OCI-LY7 (cell line): ENCODE data around the gene RASGRP4. TPM values are rescaled to one million over a fixed set of nuclear protein-coding genes. Genes with fewer than 3 reads are reported as not detected.

Experiments used
- BruUV-seq: library from RNA; stranded (reverse); fragments of 400-500 nt; replicated peaks from 2 replicates; lab custom pipeline; 2021; lab: Mats Ljungman, UMichigan
- CTCF ChIA-PET: fragments of 300-600 bp; sonication (Branson Sonifier 250); formaldehyde crosslinking; loops from one replicate; lab custom pipeline; 2022; ENCODE audit warnings: antibody characterized with exemption; ENCODE audit not compliant: unreplicated experiment; lab: Charles Lee
- POLR2A ChIA-PET: fragments of 300-600 bp; sonication (Branson Sonifier 250); formaldehyde crosslinking; loops from one replicate; lab custom pipeline; 2022; ENCODE audit warnings: antibody characterized with exemption; lab: Charles Lee
- DNase-seq: peaks from one replicate; pipeline ENCODE4 v3.0.0-alpha.2; 2015; ENCODE audit warnings: low spot score
- H2AFZ ChIP-seq: fragments of 200-600 bp; sonication (generic), shearing (Covaris generic); 2 replicates; pipeline ENCODE4 v1.6.1; 2014; ENCODE audit warnings: mild to moderate bottlenecking, antibody characterized with exemption, low read length, moderate library complexity
- H3K27ac ChIP-seq: fragments of 200-600 bp; sonication (generic); 2 replicates; pipeline ENCODE4 v1.5.1; 2014; ENCODE audit warnings: mixed run types, low read depth, mild to moderate bottlenecking, moderate library complexity, low read length, inconsistent platforms; ENCODE audit not compliant: poor library complexity, severe bottlenecking
- H3K36me3 ChIP-seq: fragments of 200-600 bp; sonication (generic); 2 replicates; pipeline ENCODE4 v1.6.1; 2014; ENCODE audit warnings: mild to moderate bottlenecking, antibody characterized with exemption, low read length, moderate library complexity, mixed read lengths; ENCODE audit not compliant: insufficient read depth
- H3K4me1 ChIP-seq: fragments of 200-600 bp; sonication (generic); 2 replicates; pipeline ENCODE4 v1.5.1; 2014; ENCODE audit warnings: mild to moderate bottlenecking, low read length; ENCODE audit not compliant: insufficient read depth, poor library complexity, severe bottlenecking
- H3K4me2 ChIP-seq: fragments of 200-600 bp; sonication (generic); 2 replicates; pipeline ENCODE4 v1.6.1; 2014; ENCODE audit warnings: mild to moderate bottlenecking, low read length
- H3K4me3 ChIP-seq: fragments of 200-600 bp; sonication (generic); 2 replicates; pipeline ENCODE4 v1.5.1; 2014; ENCODE audit warnings: mild to moderate bottlenecking, low read depth, low read length; ENCODE audit not compliant: poor library complexity, severe bottlenecking
- H3K79me2 ChIP-seq: fragments of 200-600 bp; sonication (generic); 2 replicates; pipeline ENCODE4 v1.6.1; 2016; ENCODE audit warnings: low read depth, mild to moderate bottlenecking, low read length, moderate library complexity, mixed read lengths; ENCODE audit not compliant: insufficient read depth
- H3K9me2 ChIP-seq: fragments of 200-600 bp; sonication (generic); 2 replicates; pipeline ENCODE4 v1.6.1; 2016; ENCODE audit warnings: mild to moderate bottlenecking, low read length, mixed read lengths; ENCODE audit not compliant: insufficient read depth
- H3K9me3 ChIP-seq: fragments of 200-600 bp; sonication (generic); 2 replicates; pipeline ENCODE4 v1.6.1; 2014; ENCODE audit warnings: mild to moderate bottlenecking, mixed run types, low read length, mixed read lengths
- H4K20me1 ChIP-seq: fragments of 200-600 bp; sonication (generic); 2 replicates; pipeline ENCODE4 v1.6.1; 2014; ENCODE audit warnings: mild to moderate bottlenecking, antibody characterized with exemption, low read length, moderate library complexity, mixed read lengths; ENCODE audit not compliant: insufficient read depth
- EZH2phosphoT487 ChIP-seq: fragments of 200-600 bp; sonication (generic); IDR thresholded peaks from 2 replicates; pipeline ENCODE4 v1.6.1; 2018; ENCODE audit warnings: low read depth, borderline replicate concordance, mild to moderate bottlenecking, mixed run types, antibody characterized with exemption, low read length, moderate library complexity, mixed read lengths
- intact Hi-C: fragments of 100-400 bp; cut with micrococcal nuclease; formaldehyde crosslinking; loops from one replicate; pipeline ENCODE4 v1.10.0; 2022; ENCODE audit not compliant: unreplicated experiment
- total RNA-seq, 2 experiments: library from RNA; depleted of rRNA in 1 of 2; stranded (reverse); fragments of >200 nt in 1 of 2; shearing (Covaris generic) in 1 of 2; gene quantifications; 2 replicates each; pipeline ENCODE4 v1.2.3, GENCODE V29; 2014 to 2022
- TF ChIP-seq, protein P1 (sequence below): fragments of 200-600 bp; sonication (generic); conservative IDR thresholded peaks from 2 replicates; pipeline ENCODE4 v1.5.1; 2014; ENCODE audit warnings: mild to moderate bottlenecking, antibody characterized with exemption, low read length, moderate library complexity, mixed read lengths

The RASGRP4 gene
- total RNA-seq, 2 experiments from 2014 or later: not detected

DNA sequence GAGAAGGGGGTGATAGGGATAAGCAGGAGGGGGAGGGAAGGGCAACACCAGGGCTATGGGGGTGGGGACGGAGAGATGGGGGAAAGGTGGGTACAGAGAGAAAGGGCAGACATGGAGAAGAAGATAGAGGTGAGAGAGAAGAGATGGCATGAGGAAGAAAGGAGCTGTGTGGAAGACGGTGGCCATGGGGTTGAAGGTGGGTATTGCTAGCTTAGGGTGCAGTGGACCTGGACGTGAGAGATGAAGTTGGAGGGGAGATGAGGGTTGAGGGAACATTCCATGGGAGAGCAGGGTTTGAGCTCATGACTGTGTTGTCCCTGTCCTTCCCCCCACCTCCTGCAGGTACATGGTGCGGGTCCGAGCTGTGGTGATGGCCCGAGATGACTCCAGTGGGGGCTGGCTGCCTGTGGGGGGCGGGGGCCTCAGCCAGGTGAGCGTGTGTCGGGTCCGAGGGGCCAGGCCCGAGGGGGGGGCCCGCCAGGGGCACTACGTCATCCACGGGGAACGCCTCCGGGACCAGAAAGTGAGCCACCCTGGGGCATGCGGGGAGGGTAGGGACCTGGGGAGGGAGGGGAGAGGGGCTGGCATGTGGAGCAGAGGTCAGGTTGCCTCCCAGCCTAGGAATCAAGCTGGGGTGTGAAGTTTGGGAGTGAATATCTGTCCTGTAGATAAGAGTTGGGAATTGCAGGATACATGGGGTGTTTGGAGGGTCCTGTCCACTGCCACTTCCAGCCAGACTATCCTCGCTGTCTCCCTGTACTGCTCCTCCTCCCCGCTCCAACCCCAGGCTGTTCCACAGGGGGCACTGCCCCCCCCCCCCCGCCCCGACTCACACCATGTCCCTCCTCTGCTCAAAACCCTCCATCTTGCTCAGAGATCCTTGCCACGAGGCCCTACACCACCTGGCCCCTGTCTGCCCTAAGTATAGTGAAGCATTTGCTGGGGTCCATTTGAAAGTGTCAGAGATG, 35.8 kb downstream of the RASGRP4 start:
- no peaks in the 10 kb centered on the region for H3K79me2 ChIP-seq
- DNase-seq: no peak
- no TSS peak for BruUV-seq
- H2AFZ ChIP-seq: no peak overlapping the region
- no peak overlapping the region for H3K27ac ChIP-seq
- intact Hi-C loops: loop anchor here (2.0 kb wide), 1 partner anchor 15 kb away; the partner anchor contains the start of gene PSMD8
- no peak for TF ChIP-seq EZH2phosphoT487
- TF ChIP-seq, protein P1, sequence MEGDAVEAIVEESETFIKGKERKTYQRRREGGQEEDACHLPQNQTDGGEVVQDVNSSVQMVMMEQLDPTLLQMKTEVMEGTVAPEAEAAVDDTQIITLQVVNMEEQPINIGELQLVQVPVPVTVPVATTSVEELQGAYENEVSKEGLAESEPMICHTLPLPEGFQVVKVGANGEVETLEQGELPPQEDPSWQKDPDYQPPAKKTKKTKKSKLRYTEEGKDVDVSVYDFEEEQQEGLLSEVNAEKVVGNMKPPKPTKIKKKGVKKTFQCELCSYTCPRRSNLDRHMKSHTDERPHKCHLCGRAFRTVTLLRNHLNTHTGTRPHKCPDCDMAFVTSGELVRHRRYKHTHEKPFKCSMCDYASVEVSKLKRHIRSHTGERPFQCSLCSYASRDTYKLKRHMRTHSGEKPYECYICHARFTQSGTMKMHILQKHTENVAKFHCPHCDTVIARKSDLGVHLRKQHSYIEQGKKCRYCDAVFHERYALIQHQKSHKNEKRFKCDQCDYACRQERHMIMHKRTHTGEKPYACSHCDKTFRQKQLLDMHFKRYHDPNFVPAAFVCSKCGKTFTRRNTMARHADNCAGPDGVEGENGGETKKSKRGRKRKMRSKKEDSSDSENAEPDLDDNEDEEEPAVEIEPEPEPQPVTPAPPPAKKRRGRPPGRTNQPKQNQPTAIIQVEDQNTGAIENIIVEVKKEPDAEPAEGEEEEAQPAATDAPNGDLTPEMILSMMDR: no peak
- no peaks in the 10 kb centered on the region for H3K36me3 ChIP-seq
- H3K9me3 ChIP-seq: no peaks in the 10 kb centered on the region
- POLR2A ChIA-PET: interaction anchor here (0.8 to 0.9 kb wide), 3 partner anchors 13 to 16 kb away, joined by 3 to 4 read pairs (median 4); partner anchors contain the start of genes FAM98C and PSMD8
- peaks cover 9% of the 10 kb centered on the region for H3K4me1 ChIP-seq
- no peaks in the 10 kb centered on the region for H4K20me1 ChIP-seq
- no peaks in the 10 kb centered on the region for H3K9me2 ChIP-seq
- no peak overlapping the region for H3K4me3 ChIP-seq
- H3K4me2 ChIP-seq: no peak overlapping the region
- CTCF ChIA-PET: interaction anchor here (0.6 kb wide), 1 partner anchor 348 kb away, joined by 10 read pairs; no protein-coding TSS in a partner anchor

DNA sequence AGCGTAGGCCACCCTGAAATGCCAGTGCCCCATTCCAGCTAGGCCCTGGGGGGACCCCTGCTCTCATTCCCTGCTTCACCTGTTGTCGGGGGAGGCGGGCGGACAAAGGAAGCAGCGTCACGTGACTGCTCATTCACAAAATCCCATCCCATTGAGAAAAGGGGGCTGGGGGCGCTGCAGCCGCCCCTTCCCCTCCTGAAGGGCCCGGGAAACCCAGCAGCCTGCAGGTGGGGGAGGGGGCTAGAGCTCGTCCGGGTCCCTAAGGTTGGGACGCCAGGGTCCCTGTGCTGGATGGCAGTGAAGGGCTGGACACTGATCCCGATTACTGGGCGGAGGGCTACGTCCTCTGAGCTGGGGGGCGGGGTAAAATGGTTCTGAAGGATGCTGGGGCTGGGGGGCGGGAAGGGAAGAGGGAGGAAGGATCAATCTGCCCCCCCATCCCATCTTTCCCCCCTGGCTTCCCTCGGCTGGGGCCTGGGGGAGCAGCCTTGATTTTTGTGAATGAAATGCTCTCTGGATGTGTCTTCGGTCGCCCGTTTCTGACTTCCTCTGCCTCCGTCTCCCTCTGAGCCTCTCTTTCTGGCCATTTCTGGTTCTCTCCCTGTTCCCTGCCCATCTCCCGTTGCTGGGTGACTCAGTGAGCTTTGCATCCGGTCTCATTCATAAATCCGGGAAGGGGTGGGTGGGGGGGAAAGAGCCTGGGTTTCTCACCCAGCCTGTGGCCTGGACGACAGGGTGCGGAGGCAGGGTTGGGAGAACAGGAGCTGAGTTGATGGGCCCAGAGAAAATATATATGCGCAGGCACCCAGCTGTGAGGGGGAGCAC, 36.7 kb downstream of the RASGRP4 start:
- ChIA-PET POLR2A (interaction anchor here (0.8 kb wide), 1 partner anchor 14 kb away, joined by 4 read pairs; the partner anchor contains the start of gene FAM98C), CTCF (no interaction called here)
- Histone ChIP-seq H3K9me3 (no peaks in the 10 kb centered on the region), H3K4me3 (no peak overlapping the region), H4K20me1 (no peaks in the 10 kb centered on the region), H3K4me2 (peak overlapping the region; percentile 10; the same call in 1 of the 2 replicates), H3K9me2 (no peaks in the 10 kb centered on the region), H3K27ac (no peak overlapping the region), H2AFZ (no peak overlapping the region), H3K4me1 (peaks cover 9% of the 10 kb centered on the region), H3K36me3 (peaks cover under 1% of the 10 kb centered on the region; the same call in 1 of the 2 replicates), H3K79me2 (no peaks in the 10 kb centered on the region)
- BruUV-seq: no TSS peak
- TF ChIP-seq, protein P1: no peak
- TF ChIP-seq EZH2phosphoT487: no peak
- DNase-seq: no peak
- intact Hi-C loops: loop anchor here (2.0 kb wide), 1 partner anchor 15 kb away; the partner anchor contains the start of gene PSMD8
